Measurements from ENCODE around the gene RTKN. TPM values are rescaled to one million over a fixed set of nuclear protein-coding genes. Genes with fewer than 3 reads are reported as not detected.

RTKN gene
- polyA plus RNA-seq, 1 of the 3 experiments (the other 2 are of a cell fraction): 22.6 TPM

GRCh38 chr2:74407682-74408081, 34.1 kb downstream of the RTKN start:
- H3K4me3 ChIP-seq (ENCODE audit: low read depth in 2 of 2, low read length in 1 of 2): no peak overlapping the region
- ChIA-PET CTCF (interaction anchor here (1.9 to 2.9 kb wide), 2 partner anchors 7 to 16 kb away, joined by 5 to 12 read pairs; no protein-coding TSS in a partner anchor), POLR2A (no interaction called here)
- H3K36me3 ChIP-seq (replicated peaks in 1 of 2; ENCODE audit: control insufficient read depth in 1 of 2, insufficient read depth in 2 of 2, low read length in 1 of 2): no peaks in the 10 kb centered on the region
- H3K79me2 ChIP-seq (ENCODE audit: insufficient read depth): no peaks in the 10 kb centered on the region
- H3F3A ChIP-seq (replicated peaks; ENCODE audit: insufficient read depth): no peaks in the 10 kb centered on the region
- 67% methylated on average over 5 of the region's 5 CpGs for WGBS (ENCODE audit: low lambda C conversion rate)
- H3K4me2 ChIP-seq: no peak overlapping the region
- H3K9me2 ChIP-seq: no peaks in the 10 kb centered on the region
- no peak overlapping the region for H2AFZ ChIP-seq (ENCODE audit: low read depth)
- no peaks in the 10 kb centered on the region for H3K9me3 ChIP-seq
- H3K9ac ChIP-seq: no peak overlapping the region
- TF ChIP-seq ZBTB33 (IDR thresholded peaks at IDR 0.05; ENCODE audit: borderline replicate concordance, low read depth) (no peak), RAD21 (IDR thresholded peaks at IDR 0.05; ENCODE audit: low read length) (no peak), YY1 (IDR thresholded peaks at IDR 0.05; ENCODE audit: low read depth) (no peak), CHD2 (IDR thresholded peaks at IDR 0.05; ENCODE audit: low read length, partially characterized antibody) (no peak), FOXJ3 (CRISPR knock-in tag; IDR thresholded peaks at IDR 0.05) (no peak), RCOR1 (IDR thresholded peaks at IDR 0.05; ENCODE audit: low read length) (no peak), ELF1 (IDR thresholded peaks at IDR 0.05) (no peak), SIN3A (IDR thresholded peaks at IDR 0.05; ENCODE audit: borderline replicate concordance, low read depth, low read length) (no peak), POLR2AphosphoS5 (IDR thresholded peaks at IDR 0.05; ENCODE audit: low read depth, low read length) (no peak), MXI1 (IDR thresholded peaks at IDR 0.05; ENCODE audit: low read depth, low read length) (no peak), USF2 (IDR thresholded peaks at IDR 0.05; ENCODE audit: borderline replicate concordance, low read depth, low read length) (no peak), NFIC (IDR thresholded peaks at IDR 0.05; ENCODE audit: borderline replicate concordance) (no peak), EP300 (IDR thresholded peaks at IDR 0.05; ENCODE audit: borderline replicate concordance in 1 of 2, low read depth in 1 of 2, low read length in 1 of 2) (no peak), PBX3 (IDR thresholded peaks at IDR 0.05) (no peak), FOSL2 (IDR thresholded peaks at IDR 0.05; ENCODE audit: borderline replicate concordance, low read depth) (no peak), SMC3 (IDR thresholded peaks at IDR 0.05; ENCODE audit: low read depth, low read length) (no peak), RFX5 (IDR thresholded peaks at IDR 0.05; ENCODE audit: low read length) (no peak)
- TF ChIP-seq, protein P1, sequence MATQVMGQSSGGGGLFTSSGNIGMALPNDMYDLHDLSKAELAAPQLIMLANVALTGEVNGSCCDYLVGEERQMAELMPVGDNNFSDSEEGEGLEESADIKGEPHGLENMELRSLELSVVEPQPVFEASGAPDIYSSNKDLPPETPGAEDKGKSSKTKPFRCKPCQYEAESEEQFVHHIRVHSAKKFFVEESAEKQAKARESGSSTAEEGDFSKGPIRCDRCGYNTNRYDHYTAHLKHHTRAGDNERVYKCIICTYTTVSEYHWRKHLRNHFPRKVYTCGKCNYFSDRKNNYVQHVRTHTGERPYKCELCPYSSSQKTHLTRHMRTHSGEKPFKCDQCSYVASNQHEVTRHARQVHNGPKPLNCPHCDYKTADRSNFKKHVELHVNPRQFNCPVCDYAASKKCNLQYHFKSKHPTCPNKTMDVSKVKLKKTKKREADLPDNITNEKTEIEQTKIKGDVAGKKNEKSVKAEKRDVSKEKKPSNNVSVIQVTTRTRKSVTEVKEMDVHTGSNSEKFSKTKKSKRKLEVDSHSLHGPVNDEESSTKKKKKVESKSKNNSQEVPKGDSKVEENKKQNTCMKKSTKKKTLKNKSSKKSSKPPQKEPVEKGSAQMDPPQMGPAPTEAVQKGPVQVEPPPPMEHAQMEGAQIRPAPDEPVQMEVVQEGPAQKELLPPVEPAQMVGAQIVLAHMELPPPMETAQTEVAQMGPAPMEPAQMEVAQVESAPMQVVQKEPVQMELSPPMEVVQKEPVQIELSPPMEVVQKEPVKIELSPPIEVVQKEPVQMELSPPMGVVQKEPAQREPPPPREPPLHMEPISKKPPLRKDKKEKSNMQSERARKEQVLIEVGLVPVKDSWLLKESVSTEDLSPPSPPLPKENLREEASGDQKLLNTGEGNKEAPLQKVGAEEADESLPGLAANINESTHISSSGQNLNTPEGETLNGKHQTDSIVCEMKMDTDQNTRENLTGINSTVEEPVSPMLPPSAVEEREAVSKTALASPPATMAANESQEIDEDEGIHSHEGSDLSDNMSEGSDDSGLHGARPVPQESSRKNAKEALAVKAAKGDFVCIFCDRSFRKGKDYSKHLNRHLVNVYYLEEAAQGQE (IDR thresholded peaks at IDR 0.05; ENCODE audit: low read depth, low read length): no peak
- no peak overlapping the region for H3K27ac ChIP-seq (ENCODE audit: low read depth in 2 of 2, low read length in 1 of 2)
- no peaks in the 10 kb centered on the region for H4K20me1 ChIP-seq (ENCODE audit: insufficient read depth)
- DNase-seq: no peak
- H3K4me1 ChIP-seq (ENCODE audit: control insufficient read depth in 1 of 2, insufficient read depth in 2 of 2, low read depth in 1 of 2, low read length in 1 of 2): peaks cover 2 to 9% of the 10 kb centered on the region in 2 experiments; a peak in 2 of 4 replicates
- H3K27me3 ChIP-seq (ENCODE audit: insufficient read depth): no peaks in the 10 kb centered on the region
